Neutrophil (primary cell): ENCODE results near the gene AKR1A1.
"Not testable (repeated sequence)": the region's sequence is repeated elsewhere in the genome, so short reads cannot be mapped to it uniquely, and the experiment has no call there.

Source experiments
- H3K27ac ChIP-seq: fragments of 200-600 bp; sonication (generic); 2 replicates; pipeline ENCODE4 v1.5.1; 2016; ENCODE audit warnings: mild to moderate bottlenecking, moderate library complexity
- H3K27me3 ChIP-seq: fragments of 200-600 bp; sonication (generic); 2 replicates; pipeline ENCODE4 v1.6.0; 2016; ENCODE audit warnings: mild to moderate bottlenecking
- H3K36me3 ChIP-seq: fragments of 200-600 bp; sonication (generic); 2 replicates; pipeline ENCODE4 v1.5.1; 2017
- H3K4me1 ChIP-seq, 2 experiments: fragments of 200-600 bp in 1 of 2; sonication (generic) in 1 of 2; 1 replicate in 1 of 2; 2 replicates in 1 of 2; pipeline versions ENCODE4 v1.5.1 to v1.6.1; 2013 to 2016; ENCODE audit warnings: low read depth in 1 of 2, low read length in 1 of 2, mild to moderate bottlenecking in 1 of 2, moderate library complexity in 1 of 2; ENCODE audit not compliant: control insufficient read depth in 1 of 2, insufficient read depth in 1 of 2
- H3K4me3 ChIP-seq, 2 experiments: fragments of 200-600 bp in 1 of 2; sonication (generic) in 1 of 2; 1 replicate in 1 of 2; 2 replicates in 1 of 2; pipeline ENCODE4 v1.5.1; 2013 to 2016; ENCODE audit warnings: low read depth in 1 of 2, low read length in 1 of 2, mild to moderate bottlenecking in 1 of 2, moderate library complexity in 1 of 2
- H3K9me3 ChIP-seq: fragments of 200-600 bp; sonication (generic); 2 replicates; pipeline ENCODE4 v1.5.1; 2016
- CTCF ChIP-seq: fragments of 200-600 bp; sonication (generic); IDR thresholded peaks from 2 replicates; pipeline ENCODE4 v1.5.1; 2016; ENCODE audit warnings: antibody characterized with exemption

Gene AKR1A1

GRCh38 chr1:45522324-45523104 is 28.1 kb upstream of the AKR1A1 start:
- Histone ChIP-seq H3K9me3 (no peaks in the 10 kb centered on the region), H3K27ac (no peak overlapping the region), H3K4me1 (peaks cover 15 to 18% of the 10 kb centered on the region in 2 experiments), H3K4me3 (peak overlapping the region; percentile 67 to 70), H3K36me3 (no peaks in the 10 kb centered on the region), H3K27me3 (peaks cover 87% of the 10 kb centered on the region)
- TF ChIP-seq CTCF, result no peak

- H3K9me3 ChIP-seq, H3K36me3 ChIP-seq, H3K27ac ChIP-seq, H3K4me3 ChIP-seq: not testable (repeated sequence)
- peaks cover 15 to 18% of the 10 kb centered on the region in 2 experiments for H3K4me1 ChIP-seq
- H3K27me3 ChIP-seq, result peaks cover 89% of the 10 kb centered on the region
These were observed 27.1 kb upstream of the AKR1A1 start for GRCh38 chr1:45523516-45523915.

- peaks cover 15 to 18% of the 10 kb centered on the region in 2 experiments for H3K4me1 ChIP-seq
- H3K9me3 ChIP-seq, H3K27ac ChIP-seq, H3K36me3 ChIP-seq, H3K4me3 ChIP-seq: not testable (repeated sequence)
- peaks cover 84% of the 10 kb centered on the region for H3K27me3 ChIP-seq
These were observed 26.7 kb upstream of the AKR1A1 start for GRCh38 chr1:45523975-45524374.

GRCh38 chr1:45526135-45526644 is 24.4 kb upstream of the AKR1A1 start:
- Histone ChIP-seq H3K27me3 (peaks cover 62% of the 10 kb centered on the region), H3K4me1 (peaks cover 9 to 11% of the 10 kb centered on the region in 2 experiments), H3K27ac (no peak overlapping the region), H3K36me3 (no peaks in the 10 kb centered on the region), H3K4me3 (no peak overlapping the region), H3K9me3 (no peaks in the 10 kb centered on the region)
- TF ChIP-seq CTCF, result no peak

GRCh38 chr1:45530632-45531135 is 19.9 kb upstream of the AKR1A1 start:
- TF ChIP-seq CTCF, result no peak
- H3K9me3 ChIP-seq, result no peaks in the 10 kb centered on the region
- peaks cover 22% of the 10 kb centered on the region for H3K27me3 ChIP-seq
- no peaks in the 10 kb centered on the region for H3K4me1 ChIP-seq
- H3K36me3 ChIP-seq, result no peaks in the 10 kb centered on the region
- H3K4me3 ChIP-seq, result no peak overlapping the region
- no peak overlapping the region for H3K27ac ChIP-seq

- peaks cover 22% of the 10 kb centered on the region for H3K27me3 ChIP-seq
- H3K36me3 ChIP-seq, result no peaks in the 10 kb centered on the region
- no peaks in the 10 kb centered on the region for H3K4me1 ChIP-seq
- TF ChIP-seq CTCF, result no peak
- no peak overlapping the region for H3K27ac ChIP-seq
- H3K4me3 ChIP-seq, result no peak overlapping the region
- no peaks in the 10 kb centered on the region for H3K9me3 ChIP-seq
These were observed 18.8 kb upstream of the AKR1A1 start for GRCh38 chr1:45531873-45532272.
